Dendritic cell treated with granulocyte-macrophage colony-stimulating factor and Interleukin-4, amounts not matched to agents 40 ng/mL and 50 ng/mL, for 4 days (primary cell): ENCODE measurements around the gene CACNB2.

Source experiments
- H3K27ac Mint-ChIP-seq: one replicate; pipeline ENCODE4 v1.8.0; 2022; ENCODE audit warnings: mild to moderate bottlenecking, mixed read lengths
- H3K27me3 Mint-ChIP-seq: one replicate; pipeline ENCODE4 v1.8.0; 2022; ENCODE audit warnings: mild to moderate bottlenecking, mixed read lengths
- H3K36me3 Mint-ChIP-seq: one replicate; pipeline ENCODE4 v1.8.0; 2022; ENCODE audit warnings: low read depth, mixed read lengths
- H3K4me1 Mint-ChIP-seq: one replicate; pipeline ENCODE4 v1.8.0; 2022; ENCODE audit warnings: low read depth, mixed read lengths
- H3K4me3 Mint-ChIP-seq: one replicate; pipeline ENCODE4 v1.8.0; 2022; ENCODE audit warnings: mild to moderate bottlenecking, moderate library complexity, mixed read lengths
- H3K9me3 Mint-ChIP-seq: one replicate; pipeline ENCODE4 v1.8.0; 2022; ENCODE audit warnings: mixed read lengths
- intact Hi-C: fragments of 100-400 bp; cut with micrococcal nuclease; formaldehyde crosslinking; loops from one replicate; pipeline ENCODE4 v1.15.0; 2022

CACNB2 gene

DNA sequence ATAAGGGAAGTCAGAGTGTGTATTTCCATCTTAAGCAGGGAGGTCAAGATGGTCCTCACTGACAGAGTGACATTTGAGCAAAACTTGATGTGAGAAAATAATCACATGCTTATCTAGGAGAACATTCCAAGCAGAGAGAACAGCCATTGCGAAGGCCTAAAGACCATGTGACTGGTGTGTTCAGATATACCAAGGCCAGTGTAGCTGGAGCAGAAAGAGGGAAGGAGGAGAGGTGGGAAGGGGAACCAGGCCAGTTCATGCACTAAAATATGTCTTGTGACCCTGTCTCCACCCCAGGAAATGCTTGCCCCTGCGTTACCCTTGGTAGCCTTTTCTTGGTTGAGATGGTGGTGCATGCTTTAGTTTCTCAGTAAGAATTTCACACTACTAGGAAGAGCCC, 77.4 kb downstream of the CACNB2 start:
- no peaks in the 10 kb centered on the region for H3K36me3 Mint-ChIP-seq
- no peak overlapping the region for H3K27ac Mint-ChIP-seq
- H3K27me3 Mint-ChIP-seq, result no peaks in the 10 kb centered on the region
- intact Hi-C loops, result loop anchor here (5.0 kb wide), 1 partner anchor 610 kb away; no protein-coding TSS in a partner anchor
- peaks cover 24% of the 10 kb centered on the region for H3K4me1 Mint-ChIP-seq
- no peak overlapping the region for H3K4me3 Mint-ChIP-seq
- H3K9me3 Mint-ChIP-seq, result no peaks in the 10 kb centered on the region

DNA sequence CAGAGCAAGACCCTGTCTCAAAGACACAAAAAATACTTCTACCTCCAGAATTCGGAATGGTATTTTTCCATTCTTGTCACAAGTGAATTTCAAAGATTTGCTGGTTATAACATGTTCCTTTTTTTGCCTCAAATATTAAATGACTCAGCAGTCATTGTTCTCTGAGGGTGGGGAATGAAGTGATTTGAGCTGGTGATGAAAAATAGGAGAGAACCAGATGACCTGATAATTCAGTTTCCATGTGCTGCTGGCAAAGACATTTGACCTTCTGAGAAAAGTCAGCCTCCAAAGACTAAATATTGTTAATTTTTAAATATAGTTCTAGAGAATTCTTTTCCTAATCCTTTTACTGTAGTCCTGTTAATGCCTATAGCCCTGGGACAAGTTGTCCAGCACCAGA, 78.9 kb downstream of the CACNB2 start:
- intact Hi-C loops, result loop anchor here (5.0 kb wide), 1 partner anchor 612 kb away; no protein-coding TSS in a partner anchor
- peaks cover 26% of the 10 kb centered on the region for H3K4me1 Mint-ChIP-seq
- H3K4me3 Mint-ChIP-seq, result no peak overlapping the region
- H3K9me3 Mint-ChIP-seq, result no peaks in the 10 kb centered on the region
- H3K36me3 Mint-ChIP-seq, result no peaks in the 10 kb centered on the region
- no peak overlapping the region for H3K27ac Mint-ChIP-seq
- H3K27me3 Mint-ChIP-seq, result no peaks in the 10 kb centered on the region

DNA sequence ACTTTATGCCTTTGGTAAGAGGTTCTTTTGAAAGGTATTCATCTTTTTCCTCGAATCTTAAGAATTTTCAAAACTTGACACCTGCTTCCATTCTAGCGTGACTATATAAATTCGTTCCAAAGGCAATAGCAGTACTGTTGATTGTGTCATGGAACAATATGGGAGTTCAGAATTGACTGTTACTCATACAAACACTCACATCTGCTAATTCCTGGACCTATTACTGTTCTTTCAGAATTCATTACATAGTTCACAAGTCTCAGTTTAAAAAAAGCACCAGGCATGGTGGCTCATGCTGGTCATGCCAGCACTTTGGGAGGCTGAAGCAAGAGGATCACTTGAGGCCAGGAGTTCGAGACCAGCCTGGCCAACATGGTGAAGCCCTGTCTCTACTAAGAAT, 80.9 kb downstream of the CACNB2 start:
- no peak overlapping the region for H3K27ac Mint-ChIP-seq
- H3K36me3 Mint-ChIP-seq, result no peaks in the 10 kb centered on the region

DNA sequence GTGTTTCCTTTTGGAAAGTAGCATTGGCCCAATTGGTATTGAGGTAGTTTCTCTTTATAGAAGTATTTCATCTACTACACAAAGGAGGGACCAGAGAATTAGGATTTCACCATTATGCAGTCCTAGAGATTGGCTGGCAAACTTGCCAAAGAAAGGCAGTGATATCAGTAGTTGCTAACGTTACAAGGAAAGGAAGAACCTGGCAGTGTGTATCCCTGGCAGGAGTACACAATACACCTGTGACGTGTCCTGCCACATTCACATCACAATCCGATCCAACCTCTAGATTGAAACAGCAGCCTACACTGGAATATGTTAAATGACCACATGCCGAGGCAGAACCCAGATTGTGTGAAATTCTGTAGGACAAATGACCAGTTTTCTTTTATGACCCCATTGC, 81.7 kb downstream of the CACNB2 start:
- Mint-ChIP-seq H3K36me3 (no peaks in the 10 kb centered on the region), H3K27me3 (no peaks in the 10 kb centered on the region), H3K9me3 (no peaks in the 10 kb centered on the region), H3K27ac (no peak overlapping the region), H3K4me3 (no peak overlapping the region), H3K4me1 (peaks cover 35% of the 10 kb centered on the region)
- intact Hi-C loops, result no loop called here

More for the DNA sequence above, 80.9 kb downstream of the CACNB2 start:
- intact Hi-C loops, result no loop called here
- no peak overlapping the region for H3K4me3 Mint-ChIP-seq
- H3K9me3 Mint-ChIP-seq, result no peaks in the 10 kb centered on the region
- H3K4me1 Mint-ChIP-seq, result peaks cover 35% of the 10 kb centered on the region
- no peaks in the 10 kb centered on the region for H3K27me3 Mint-ChIP-seq

DNA sequence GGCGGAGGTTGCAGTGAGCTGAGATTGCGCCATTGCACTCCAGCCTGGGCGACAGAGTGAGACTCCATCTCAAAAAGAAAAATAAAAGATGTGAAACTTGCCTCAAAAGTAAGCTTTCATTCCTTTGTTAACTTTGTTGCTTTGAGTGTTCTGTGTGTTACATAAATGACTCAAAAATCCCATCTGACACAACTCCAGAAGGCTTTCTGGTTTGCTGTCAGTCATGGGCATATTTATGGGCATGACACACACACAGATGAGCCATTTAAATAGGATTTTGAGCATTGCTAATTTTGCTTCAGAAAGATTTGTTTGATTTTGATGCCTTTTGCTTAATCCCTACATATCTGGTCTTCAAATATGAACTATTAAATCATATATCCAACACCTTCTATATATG, 82.6 kb downstream of the CACNB2 start:
- intact Hi-C loops, result no loop called here
- Mint-ChIP-seq H3K4me3 (no peak overlapping the region), H3K27me3 (peaks cover 3% of the 10 kb centered on the region), H3K36me3 (no peaks in the 10 kb centered on the region), H3K9me3 (no peaks in the 10 kb centered on the region), H3K4me1 (peaks cover 27% of the 10 kb centered on the region), H3K27ac (no peak overlapping the region)

DNA sequence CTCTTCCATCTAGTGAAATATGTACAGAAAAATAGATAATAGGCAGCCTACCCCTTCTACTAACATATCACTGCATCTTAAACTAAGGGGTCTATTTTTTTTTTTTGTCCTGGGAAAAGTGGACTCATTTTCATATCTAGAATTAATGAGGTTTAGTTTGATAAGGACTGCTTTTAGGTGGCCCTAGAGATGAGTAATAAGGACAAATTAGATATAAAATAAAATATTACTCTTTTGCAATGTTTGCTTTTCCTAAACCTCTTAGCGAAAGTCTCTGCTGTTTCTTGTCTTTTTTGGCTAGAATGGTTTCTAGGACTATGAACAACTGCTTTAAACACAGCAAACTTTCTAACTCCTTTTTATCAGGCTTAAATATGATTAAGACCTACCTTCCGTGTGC, 83.7 kb downstream of the CACNB2 start:
- Mint-ChIP-seq H3K4me3 (no peak overlapping the region), H3K4me1 (peaks cover 19% of the 10 kb centered on the region), H3K9me3 (no peaks in the 10 kb centered on the region), H3K27ac (no peak overlapping the region), H3K27me3 (peaks cover 3% of the 10 kb centered on the region), H3K36me3 (no peaks in the 10 kb centered on the region)
- intact Hi-C loops, result no loop called here

DNA sequence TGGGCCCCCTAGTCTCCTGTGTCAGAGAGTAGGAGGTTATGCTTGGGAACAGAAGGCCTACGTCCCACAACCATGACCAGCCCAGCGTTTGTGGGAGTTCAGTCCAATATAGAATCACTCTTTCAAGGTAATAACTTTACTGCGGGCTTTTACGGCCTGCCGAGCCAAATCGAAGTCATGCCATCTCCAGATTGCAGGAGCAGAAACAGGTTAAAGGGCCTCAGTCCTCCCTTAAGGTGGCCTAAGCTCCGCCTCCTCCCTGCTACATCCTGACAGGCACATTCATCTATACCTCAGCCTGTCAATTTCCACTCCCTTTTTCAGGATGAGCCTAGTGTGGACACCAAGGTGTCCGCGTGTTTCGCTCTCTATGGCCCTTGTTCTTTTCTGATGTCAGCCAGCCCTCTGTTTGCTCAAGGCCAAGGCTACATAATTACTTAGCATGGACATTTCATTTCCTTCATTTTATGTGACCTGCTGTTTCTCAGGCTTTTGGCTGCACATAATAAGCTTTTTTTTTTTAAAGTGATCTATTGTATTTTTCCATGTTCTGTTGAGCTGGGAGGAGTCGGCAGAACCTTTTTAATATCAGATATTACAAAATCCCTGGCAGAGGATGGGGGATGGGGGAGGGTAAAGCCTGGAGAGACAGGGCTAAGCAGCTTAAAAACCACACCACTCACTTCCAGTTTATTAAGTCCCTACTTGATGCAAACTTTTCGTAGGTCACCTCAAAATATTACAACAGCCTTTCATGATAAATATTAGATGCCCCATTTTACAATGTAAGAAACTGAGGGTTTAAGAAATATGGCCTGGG, 84.6 kb downstream of the CACNB2 start:
- intact Hi-C loops, result no loop called here
- Mint-ChIP-seq H3K9me3 (no peaks in the 10 kb centered on the region), H3K27ac (no peak overlapping the region), H3K27me3 (peaks cover 3% of the 10 kb centered on the region), H3K4me1 (peaks cover 11% of the 10 kb centered on the region), H3K4me3 (no peak overlapping the region), H3K36me3 (no peaks in the 10 kb centered on the region)

DNA sequence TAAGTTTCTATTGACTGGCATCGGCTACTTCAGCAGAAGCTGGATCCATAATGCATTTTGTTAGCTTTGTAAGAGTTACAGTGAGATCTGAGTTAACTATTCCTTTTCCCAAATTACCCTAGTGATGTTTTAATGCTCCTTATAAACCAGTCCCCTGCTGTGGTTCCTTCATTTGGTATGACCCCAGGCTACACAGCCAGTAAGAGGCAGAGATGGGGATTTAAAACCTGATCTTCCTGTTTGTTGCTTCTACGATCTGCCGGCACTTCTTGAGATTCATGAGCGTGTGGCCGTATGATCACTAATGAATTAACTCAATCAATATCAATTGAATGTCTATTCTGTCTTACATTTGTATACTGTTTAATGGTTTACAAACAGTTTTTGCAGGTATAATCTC, 86.1 kb downstream of the CACNB2 start:
- Mint-ChIP-seq H3K9me3 (no peaks in the 10 kb centered on the region), H3K4me1 (peaks cover 11% of the 10 kb centered on the region), H3K4me3 (no peak overlapping the region), H3K27ac (no peak overlapping the region), H3K27me3 (peaks cover 3% of the 10 kb centered on the region), H3K36me3 (no peaks in the 10 kb centered on the region)
- intact Hi-C loops, result no loop called here

DNA sequence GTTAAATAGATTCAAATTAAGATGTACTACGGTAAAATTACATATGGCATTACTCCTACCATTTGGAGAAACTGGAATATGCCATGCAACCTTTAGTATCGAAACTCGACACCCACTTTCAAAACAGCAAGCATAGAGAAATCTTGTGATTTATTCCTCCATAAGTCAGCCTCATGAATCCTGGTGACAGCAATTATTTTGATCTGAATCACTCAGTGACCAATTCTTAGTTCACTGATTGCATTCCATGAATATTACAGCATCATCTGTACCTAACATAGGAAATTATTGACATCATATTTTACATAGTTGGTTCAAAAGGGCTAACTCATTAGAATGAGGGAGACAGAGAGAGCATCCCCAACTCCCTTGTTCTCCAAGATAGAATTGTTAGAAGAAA, 89.6 kb downstream of the CACNB2 start:
- no peak overlapping the region for H3K4me3 Mint-ChIP-seq
- H3K27ac Mint-ChIP-seq, result no peak overlapping the region
- peaks cover 11% of the 10 kb centered on the region for H3K4me1 Mint-ChIP-seq
- no peaks in the 10 kb centered on the region for H3K36me3 Mint-ChIP-seq
- no peaks in the 10 kb centered on the region for H3K9me3 Mint-ChIP-seq
- peaks cover 3% of the 10 kb centered on the region for H3K27me3 Mint-ChIP-seq
- intact Hi-C loops, result loop anchor here (10.0 kb wide), 1 partner anchor 125 kb away; no protein-coding TSS in a partner anchor

DNA sequence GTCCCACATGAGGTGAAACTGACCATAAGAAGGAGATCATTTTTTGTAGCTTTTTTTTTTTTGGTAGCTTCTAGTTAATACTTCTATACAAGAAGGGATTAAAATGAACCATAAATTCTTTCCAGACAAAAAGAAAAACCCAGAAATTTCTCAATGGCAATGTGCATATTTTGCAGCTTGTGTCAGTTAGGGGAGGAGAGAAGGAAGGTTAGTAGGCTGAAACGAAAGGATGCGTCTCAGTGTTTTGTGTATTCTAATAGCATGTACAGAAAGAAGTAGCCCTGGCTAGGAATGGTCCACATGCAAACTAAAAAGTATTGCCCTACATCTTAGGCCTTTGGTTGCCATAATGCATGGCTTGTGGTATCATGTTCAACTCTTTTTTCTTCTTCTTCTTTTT, 90.6 kb downstream of the CACNB2 start:
- no peak overlapping the region for H3K4me3 Mint-ChIP-seq
- intact Hi-C loops, result loop anchor here (10.0 kb wide), 1 partner anchor 126 kb away; no protein-coding TSS in a partner anchor
- H3K36me3 Mint-ChIP-seq, result no peaks in the 10 kb centered on the region
- no peak overlapping the region for H3K27ac Mint-ChIP-seq
- peaks cover 9% of the 10 kb centered on the region for H3K4me1 Mint-ChIP-seq
- H3K27me3 Mint-ChIP-seq, result peaks cover 6% of the 10 kb centered on the region
- H3K9me3 Mint-ChIP-seq, result no peaks in the 10 kb centered on the region

DNA sequence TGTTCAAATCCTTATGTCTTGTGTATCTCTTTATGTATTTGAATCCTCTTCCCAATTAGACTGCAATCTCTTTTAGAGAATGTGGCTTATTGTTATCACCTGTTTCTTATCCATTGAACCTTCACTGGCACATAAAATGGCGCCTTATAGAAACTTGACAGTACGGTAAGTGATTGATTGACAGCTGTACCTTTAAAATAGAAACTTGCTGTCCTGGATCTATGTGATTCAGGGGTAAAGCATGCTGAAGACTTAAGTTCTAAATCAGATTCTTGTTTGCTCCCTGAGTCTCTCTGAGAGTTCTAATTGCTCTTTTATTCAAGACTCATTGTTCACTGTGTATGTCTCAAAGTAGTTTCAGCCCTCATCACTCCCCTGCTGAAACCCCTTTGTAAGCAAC, 91.3 kb downstream of the CACNB2 start:
- Mint-ChIP-seq H3K4me3 (no peak overlapping the region), H3K36me3 (no peaks in the 10 kb centered on the region), H3K4me1 (peaks cover 9% of the 10 kb centered on the region), H3K27me3 (peaks cover 9% of the 10 kb centered on the region), H3K27ac (no peak overlapping the region), H3K9me3 (no peaks in the 10 kb centered on the region)
- intact Hi-C loops, result loop anchor here (10.0 kb wide), 1 partner anchor 127 kb away; no protein-coding TSS in a partner anchor

DNA sequence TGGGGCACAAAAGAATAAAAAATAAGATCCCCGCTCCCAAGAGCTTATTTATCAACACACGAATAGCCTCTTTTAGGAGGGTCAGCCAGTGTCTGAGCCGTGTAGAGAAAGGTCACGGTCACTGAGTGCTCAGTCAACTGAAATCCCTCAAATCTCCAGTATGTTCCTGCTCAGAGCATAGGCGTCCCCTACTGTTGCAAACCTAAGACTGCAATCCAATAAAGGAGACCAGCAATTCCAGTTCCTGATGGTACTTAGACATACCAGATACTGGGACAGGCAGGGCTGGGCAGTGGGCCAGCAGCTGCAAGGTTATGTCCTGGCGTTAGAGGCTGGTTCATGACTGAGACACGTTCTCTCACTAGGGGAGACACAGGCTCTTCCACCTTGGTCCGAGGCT, 93.6 kb downstream of the CACNB2 start:
- Mint-ChIP-seq H3K27me3 (peaks cover 6% of the 10 kb centered on the region), H3K36me3 (no peaks in the 10 kb centered on the region), H3K4me1 (peaks cover 9% of the 10 kb centered on the region), H3K9me3 (no peaks in the 10 kb centered on the region), H3K4me3 (no peak overlapping the region), H3K27ac (no peak overlapping the region)
- intact Hi-C loops, result loop anchor here (10.0 kb wide), 1 partner anchor 129 kb away; no protein-coding TSS in a partner anchor

DNA sequence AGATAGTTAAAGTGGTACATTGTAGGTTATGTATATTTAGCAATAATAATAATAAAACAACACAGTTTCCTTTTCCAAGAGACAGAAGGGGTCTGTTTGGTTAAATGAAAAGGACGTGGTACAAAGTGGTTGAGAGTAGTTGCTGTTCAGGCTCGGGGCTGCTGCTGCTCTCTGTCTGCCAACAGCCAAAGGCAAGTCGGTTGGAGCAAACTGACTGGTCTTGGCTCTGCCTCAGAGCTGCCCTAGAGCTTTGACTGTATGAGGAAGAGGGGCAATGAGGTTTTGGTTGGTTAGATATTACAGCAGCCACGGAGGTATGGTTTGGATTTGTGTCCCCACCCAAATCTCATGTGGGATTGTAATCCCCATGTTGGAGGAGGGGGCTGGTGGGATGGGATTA, 95.3 kb downstream of the CACNB2 start:
- Mint-ChIP-seq H3K4me1 (peaks cover 12% of the 10 kb centered on the region), H3K4me3 (no peak overlapping the region), H3K9me3 (no peaks in the 10 kb centered on the region), H3K27ac (no peak overlapping the region), H3K27me3 (peaks cover 6% of the 10 kb centered on the region), H3K36me3 (no peaks in the 10 kb centered on the region)
- intact Hi-C loops, result loop anchor here (5.0 to 10.0 kb wide), 2 partner anchors 131 to 323 kb away; no protein-coding TSS in a partner anchor

DNA sequence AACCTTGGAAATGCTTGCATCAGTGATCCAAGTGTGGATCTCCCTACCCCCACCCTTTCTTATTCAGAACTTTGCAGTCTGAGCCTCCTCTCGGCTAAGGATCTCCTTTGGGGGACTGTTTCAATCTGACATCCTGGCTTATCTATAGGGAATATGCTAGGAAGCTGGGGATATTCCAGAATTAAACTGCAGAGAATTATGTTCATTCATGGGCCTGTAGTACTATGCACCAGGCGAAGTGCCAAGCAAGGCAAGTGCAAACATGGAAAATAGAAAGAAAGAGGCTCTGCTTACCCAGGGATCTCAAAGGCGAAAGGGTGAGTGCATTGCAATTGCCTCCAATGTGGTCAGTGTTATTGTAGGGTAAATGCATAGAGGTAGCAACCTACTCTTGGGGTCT, 96.5 kb downstream of the CACNB2 start:
- intact Hi-C loops, result loop anchor here (5.0 to 10.0 kb wide), 2 partner anchors 132 to 324 kb away; no protein-coding TSS in a partner anchor
- no peaks in the 10 kb centered on the region for H3K9me3 Mint-ChIP-seq
- H3K36me3 Mint-ChIP-seq, result no peaks in the 10 kb centered on the region
- H3K4me1 Mint-ChIP-seq, result peaks cover 18% of the 10 kb centered on the region
- H3K4me3 Mint-ChIP-seq, result no peak overlapping the region
- H3K27ac Mint-ChIP-seq, result no peak overlapping the region
- peaks cover 6% of the 10 kb centered on the region for H3K27me3 Mint-ChIP-seq
